Measurements from ENCODE around the gene ARID5B.

ARID5B gene

DNA sequence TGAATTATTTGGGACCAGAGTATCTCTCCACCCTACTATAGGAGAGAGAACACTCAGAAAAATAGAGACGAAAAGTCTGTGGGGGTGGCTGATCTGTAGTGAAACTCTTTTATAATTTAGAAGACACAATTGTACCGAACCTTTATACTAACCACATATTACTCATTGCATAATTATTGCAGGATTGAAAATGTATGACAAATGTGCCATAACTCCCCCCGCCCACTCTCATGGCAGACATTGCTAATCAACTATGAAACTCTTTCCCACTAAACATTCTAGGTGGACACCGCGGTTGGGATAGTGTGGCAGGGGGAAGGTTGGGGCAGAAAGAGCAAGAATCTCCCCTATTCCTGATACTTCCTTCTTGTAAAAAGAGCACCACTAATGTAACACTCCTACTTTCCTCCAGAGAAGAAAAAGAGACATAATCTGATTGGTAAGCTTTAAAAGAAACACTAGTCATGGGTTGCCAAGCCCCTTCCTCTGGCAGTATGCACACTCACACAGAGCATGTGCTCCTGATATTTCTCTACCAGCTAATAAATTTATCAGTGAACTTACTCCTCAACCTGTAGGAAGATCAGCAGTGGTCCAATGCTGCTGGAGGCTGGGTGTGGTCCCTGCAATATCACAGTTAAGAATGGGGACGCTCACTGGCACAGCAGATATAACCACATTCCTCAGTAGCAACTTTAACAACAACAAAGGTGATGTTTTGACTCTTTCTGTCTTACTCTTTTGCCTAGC lies 18.7 kb upstream of the ARID5B start:
- H3K27me3 ChIP-seq (ENCODE audit: insufficient read depth, low read depth, severe bottlenecking), result no peaks in the 10 kb centered on the region
- no peak for DNase-seq
- no peak for TF ChIP-seq CTCF (IDR thresholded peaks at IDR 0.05; ENCODE audit: low read depth, low read length)

GRCh38 chr10:61883371-61884025 lies 18.0 kb upstream of the ARID5B start:
- Histone ChIP-seq H3K36me3 (no peaks in the 10 kb centered on the region), H3K27ac (no peak overlapping the region), H3K27me3 (ENCODE audit: insufficient read depth, low read depth, severe bottlenecking) (no peaks in the 10 kb centered on the region), H3K4me3 (ENCODE audit: low read depth, low read length) (no peak overlapping the region), H3K9me3 (ENCODE audit: severe bottlenecking) (no peaks in the 10 kb centered on the region)
- TF ChIP-seq CTCF (IDR thresholded peaks at IDR 0.05; ENCODE audit: low read depth, low read length), result no peak
- DNase-seq, result no peak

More for the DNA sequence above, 18.7 kb upstream of the ARID5B start:
- Histone ChIP-seq H3K36me3 (no peaks in the 10 kb centered on the region), H3K27ac (no peak overlapping the region), H3K9me3 (ENCODE audit: severe bottlenecking) (no peaks in the 10 kb centered on the region), H3K4me3 (ENCODE audit: low read depth, low read length) (no peak overlapping the region)

GRCh38 chr10:61887772-61888171 lies 13.7 kb upstream of the ARID5B start:
- no peak overlapping the region for H3K27ac ChIP-seq
- H3K9me3 ChIP-seq (ENCODE audit: severe bottlenecking), result no peaks in the 10 kb centered on the region
- no peaks in the 10 kb centered on the region for H3K27me3 ChIP-seq (ENCODE audit: insufficient read depth, low read depth, severe bottlenecking)
- no peak for DNase-seq
- no peak overlapping the region for H3K4me3 ChIP-seq (ENCODE audit: low read depth, low read length)
- no peaks in the 10 kb centered on the region for H3K36me3 ChIP-seq
- no peak for TF ChIP-seq CTCF (IDR thresholded peaks at IDR 0.05; ENCODE audit: low read depth, low read length)

GRCh38 chr10:61888744-61889143 lies 12.8 kb upstream of the ARID5B start:
- Histone ChIP-seq H3K27ac (no peak overlapping the region), H3K36me3 (no peaks in the 10 kb centered on the region), H3K27me3 (ENCODE audit: insufficient read depth, low read depth, severe bottlenecking) (no peaks in the 10 kb centered on the region), H3K9me3 (ENCODE audit: severe bottlenecking) (no peaks in the 10 kb centered on the region), H3K4me3 (ENCODE audit: low read depth, low read length) (no peak overlapping the region)
- no peak for TF ChIP-seq CTCF (IDR thresholded peaks at IDR 0.05; ENCODE audit: low read depth, low read length)
- no peak for DNase-seq

DNA sequence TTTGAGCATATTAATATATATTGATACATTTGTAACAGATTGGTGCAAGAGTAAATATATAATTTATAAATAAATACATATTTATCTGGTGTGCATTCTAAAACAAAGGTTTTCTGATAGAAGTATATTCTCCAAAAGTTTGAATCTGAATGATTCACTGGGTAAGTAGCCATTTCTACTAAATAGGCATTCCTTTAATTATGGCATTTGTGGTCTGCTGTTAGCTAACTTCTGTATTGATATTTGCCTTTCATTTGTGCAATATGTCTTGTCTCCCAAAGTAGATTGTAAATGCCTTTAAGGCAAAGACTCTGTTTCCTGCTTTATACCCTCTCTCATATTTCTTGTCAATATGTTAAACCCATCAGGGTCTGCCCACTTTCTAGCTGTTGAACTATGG lies 11.1 kb upstream of the ARID5B start:
- Histone ChIP-seq H3K27me3 (ENCODE audit: insufficient read depth, low read depth, severe bottlenecking) (no peaks in the 10 kb centered on the region), H3K36me3 (no peaks in the 10 kb centered on the region), H3K27ac (no peak overlapping the region), H3K4me3 (ENCODE audit: low read depth, low read length) (no peak overlapping the region), H3K9me3 (ENCODE audit: severe bottlenecking) (no peaks in the 10 kb centered on the region)
- DNase-seq, result no peak
- no peak for TF ChIP-seq CTCF (IDR thresholded peaks at IDR 0.05; ENCODE audit: low read depth, low read length)

Data from WERI-Rb-1 (cell line).